ENCODE data around the gene FARS2.

Gene FARS2

GRCh38 chr6:5644523-5645185 lies 383.3 kb downstream of the FARS2 start:
- H3K27ac ChIP-seq (ENCODE audit: low read length), result no peak overlapping the region
- no peaks in the 10 kb centered on the region for H3K79me2 ChIP-seq (ENCODE audit: insufficient read depth, low read length)
- DNase-seq (no peak), ATAC-seq (ENCODE audit: insufficient read depth, low read depth) (no peak)
- no peaks in the 10 kb centered on the region for H3K4me1 ChIP-seq (ENCODE audit: insufficient read depth, low read length)
- H3K36me3 ChIP-seq (ENCODE audit: insufficient read depth, low read length), result peaks cover 7% of the 10 kb centered on the region; the same call in 1 of the 2 replicates
- H3K27me3 ChIP-seq (ENCODE audit: insufficient read depth, low read length, poor library complexity), result no peaks in the 10 kb centered on the region
- H3K4me3 ChIP-seq (ENCODE audit: low read depth in 1 of 2, low read length in 2 of 2), result no peak overlapping the region
- peaks cover 13% of the 10 kb centered on the region for H3K9me3 ChIP-seq (ENCODE audit: insufficient read depth, low read length, severe bottlenecking)
- TF ChIP-seq CTCF (IDR thresholded peaks at IDR 0.05; ENCODE audit: borderline replicate concordance, extremely low read depth, low read length, poor library complexity, severe bottlenecking), result no peak
- TF ChIP-seq EZH2 (IDR thresholded peaks at IDR 0.05; ENCODE audit: borderline replicate concordance, low read depth, low read length, severe bottlenecking), result no peak
- H3K9ac ChIP-seq (ENCODE audit: low read depth, low read length), result no peak overlapping the region
- H4K20me1 ChIP-seq (ENCODE audit: insufficient read depth, low read length), result no peaks in the 10 kb centered on the region
- H2AFZ ChIP-seq (ENCODE audit: low read depth, low read length), result no peak overlapping the region
- no peak overlapping the region for H3K4me2 ChIP-seq (ENCODE audit: insufficient read depth, low read length)

GRCh38 chr6:5645328-5646290 lies 384.3 kb downstream of the FARS2 start:
- H3K4me3 ChIP-seq (ENCODE audit: low read depth in 1 of 2, low read length in 2 of 2), result no peak overlapping the region
- H3K27ac ChIP-seq (ENCODE audit: low read length), result no peak overlapping the region
- TF ChIP-seq EZH2 (IDR thresholded peaks at IDR 0.05; ENCODE audit: borderline replicate concordance, low read depth, low read length, severe bottlenecking), result no peak
- TF ChIP-seq CTCF (IDR thresholded peaks at IDR 0.05; ENCODE audit: borderline replicate concordance, extremely low read depth, low read length, poor library complexity, severe bottlenecking), result no peak
- no peaks in the 10 kb centered on the region for H3K27me3 ChIP-seq (ENCODE audit: insufficient read depth, low read length, poor library complexity)
- no peaks in the 10 kb centered on the region for H4K20me1 ChIP-seq (ENCODE audit: insufficient read depth, low read length)
- H3K79me2 ChIP-seq (ENCODE audit: insufficient read depth, low read length), result no peaks in the 10 kb centered on the region
- no peak overlapping the region for H3K4me2 ChIP-seq (ENCODE audit: insufficient read depth, low read length)
- H3K9ac ChIP-seq (ENCODE audit: low read depth, low read length), result no peak overlapping the region
- peaks cover 4% of the 10 kb centered on the region for H3K9me3 ChIP-seq (ENCODE audit: insufficient read depth, low read length, severe bottlenecking)
- ATAC-seq (ENCODE audit: insufficient read depth, low read depth), result no peak
- DNase-seq, result no peak
- H3K36me3 ChIP-seq (ENCODE audit: insufficient read depth, low read length), result no peaks in the 10 kb centered on the region; the same call in 1 of the 2 replicates
- no peaks in the 10 kb centered on the region for H3K4me1 ChIP-seq (ENCODE audit: insufficient read depth, low read length)
- H2AFZ ChIP-seq (ENCODE audit: low read depth, low read length), result no peak overlapping the region

- no peak overlapping the region for H3K27ac ChIP-seq (ENCODE audit: low read length)
- H3K4me2 ChIP-seq (ENCODE audit: insufficient read depth, low read length), result no peak overlapping the region
- DNase-seq, result no peak
- H4K20me1 ChIP-seq (ENCODE audit: insufficient read depth, low read length), result no peaks in the 10 kb centered on the region
- no peaks in the 10 kb centered on the region for H3K36me3 ChIP-seq (ENCODE audit: insufficient read depth, low read length)
- ATAC-seq (ENCODE audit: insufficient read depth, low read depth), result no peak
- no peaks in the 10 kb centered on the region for H3K79me2 ChIP-seq (ENCODE audit: insufficient read depth, low read length)
- no peaks in the 10 kb centered on the region for H3K27me3 ChIP-seq (ENCODE audit: insufficient read depth, low read length, poor library complexity)
- no peak overlapping the region for H2AFZ ChIP-seq (ENCODE audit: low read depth, low read length)
- no peaks in the 10 kb centered on the region for H3K4me1 ChIP-seq (ENCODE audit: insufficient read depth, low read length)
- TF ChIP-seq EZH2 (IDR thresholded peaks at IDR 0.05; ENCODE audit: borderline replicate concordance, low read depth, low read length, severe bottlenecking) (no peak), CTCF (IDR thresholded peaks at IDR 0.05; ENCODE audit: borderline replicate concordance, extremely low read depth, low read length, poor library complexity, severe bottlenecking) (no peak)
- H3K4me3 ChIP-seq (ENCODE audit: low read depth in 1 of 2, low read length in 2 of 2), result no peak overlapping the region
- no peak overlapping the region for H3K9ac ChIP-seq (ENCODE audit: low read depth, low read length)
- peaks cover 2% of the 10 kb centered on the region for H3K9me3 ChIP-seq (ENCODE audit: insufficient read depth, low read length, severe bottlenecking)
These were observed 391.3 kb downstream of the FARS2 start for GRCh38 chr6:5652406-5653137.
